Panc1 (cell line): ENCODE results near the gene NFAT5. TPM values are rescaled to one million over a fixed set of nuclear protein-coding genes. Genes with fewer than 3 reads are reported as not detected.

Experiments
- ATAC-seq: fragments of 200-7000 bp; cut with Tn5 transposase; 2 replicates; pipeline ENCODE4 v1.9.1; 2020; ENCODE audit warnings: mild to moderate bottlenecking, moderate library complexity
- BruUV-seq: library from RNA; stranded (reverse); fragments of 400-500 nt; replicated peaks from 2 replicates; lab custom pipeline; 2021; lab: Mats Ljungman, UMichigan
- CTCF ChIA-PET: fragments of 300-600 bp; sonication (Branson Sonifier 250); formaldehyde crosslinking; loops from one replicate; lab custom pipeline; 2022; ENCODE audit warnings: antibody characterized with exemption; lab: Charles Lee
- POLR2A ChIA-PET: fragments of 300-600 bp; sonication (Branson Sonifier 250); formaldehyde crosslinking; loops from one replicate; lab custom pipeline; 2022; ENCODE audit warnings: antibody characterized with exemption; lab: Charles Lee
- DNase-seq: peaks from one replicate; pipeline ENCODE4 v3.0.0-alpha.2; 2010; ENCODE audit warnings: low read depth, low spot score
- H3K27ac ChIP-seq: 2 replicates; pipeline ENCODE4 v1.5.1; 2011; ENCODE audit warnings: mild to moderate bottlenecking, low read length, inconsistent platforms
- H3K27me3 ChIP-seq: fragments of 200-500 bp; sonication (Bioruptor generic); 2 replicates; pipeline ENCODE4 v1.6.0; 2014; ENCODE audit warnings: low read length, inconsistent platforms; ENCODE audit not compliant: control insufficient read depth, insufficient read depth
- H3K36me3 ChIP-seq: fragments of 200-500 bp; sonication (Bioruptor generic); 2 replicates; pipeline ENCODE4 v1.5.1; 2014; ENCODE audit warnings: inconsistent platforms, mild to moderate bottlenecking, low read length, moderate library complexity; ENCODE audit not compliant: control insufficient read depth, insufficient read depth
- H3K4me1 ChIP-seq: 2 replicates; pipeline ENCODE4 v1.5.1; 2011; ENCODE audit warnings: inconsistent platforms, mild to moderate bottlenecking, low read length, moderate library complexity; ENCODE audit not compliant: control insufficient read depth, insufficient read depth
- H3K4me3 ChIP-seq, 2 experiments: 2 replicates each; pipeline ENCODE4 v1.5.1; 2011 to 2012; ENCODE audit warnings: low read depth in 2 of 2, low read length in 2 of 2, mild to moderate bottlenecking in 2 of 2, inconsistent platforms in 1 of 2, moderate library complexity in 1 of 2
- H3K9me3 ChIP-seq: fragments of 200-500 bp; sonication (Bioruptor generic); 2 replicates; pipeline ENCODE4 v1.5.1; 2014; ENCODE audit warnings: low read depth, mild to moderate bottlenecking, inconsistent platforms, low read length, moderate library complexity; ENCODE audit not compliant: control insufficient read depth, insufficient read depth
- CTCF ChIP-seq: fragments of 450-650 bp; IDR thresholded peaks from 2 replicates; pipeline ENCODE4 v1.5.1; 2017; ENCODE audit warnings: mild to moderate bottlenecking
- POLR2AphosphoS5 ChIP-seq: IDR thresholded peaks from 2 replicates; pipeline ENCODE4 v1.6.1; 2012; ENCODE audit warnings: mild to moderate bottlenecking, low read depth, low read length, moderate library complexity
- REST ChIP-seq, 2 experiments: IDR thresholded peaks; 2 replicates each; pipeline ENCODE4 v1.6.1; 2011 to 2012; ENCODE audit warnings: low read depth in 2 of 2, control low read depth in 1 of 2, low read length in 1 of 2, mild to moderate bottlenecking in 1 of 2, moderate library complexity in 1 of 2; ENCODE audit not compliant: insufficient read depth in 1 of 2
- SIN3A ChIP-seq: IDR thresholded peaks from 2 replicates; pipeline ENCODE4 v1.6.1; 2012; ENCODE audit warnings: low read depth, mild to moderate bottlenecking, low read length, moderate library complexity, borderline replicate concordance; ENCODE audit not compliant: insufficient read depth
- TCF7L2 ChIP-seq: IDR thresholded peaks from 2 replicates; pipeline ENCODE4 v1.6.1; 2011; ENCODE audit warnings: mild to moderate bottlenecking, low read depth, low read length, inconsistent platforms
- in situ Hi-C: cut with HindIII; loops from 2 replicates; pipeline ENCODE4 v1.10.0; 2016; ENCODE audit warnings: low sequenced_read_pairs, low pct_unique_long_range_greater_than_20kb
- intact Hi-C: fragments of 100-400 bp; cut with micrococcal nuclease; formaldehyde crosslinking; loops from one replicate; pipeline ENCODE4 v1.10.0; 2022; ENCODE audit not compliant: unreplicated experiment
- total RNA-seq: library from RNA; stranded (reverse); gene quantifications from one replicate; pipeline ENCODE4 v1.2.1, GENCODE V29; 2021; ENCODE audit not compliant: unreplicated experiment

Gene NFAT5
- total RNA-seq, 1 experiment from 2014 or later: 57.0 TPM

- Histone ChIP-seq H3K4me3 (no peak overlapping the region), H3K9me3 (no peaks in the 10 kb centered on the region), H3K4me1 (peaks cover 28% of the 10 kb centered on the region), H3K27ac (peak overlapping the region; percentile 61; the same call in 1 of the 2 replicates), H3K36me3 (no peaks in the 10 kb centered on the region), H3K27me3 (no peaks in the 10 kb centered on the region)
- BruUV-seq: no TSS peak
- in situ Hi-C loops: no loop called here
- DNase-seq (no peak), ATAC-seq (no peak)
- CTCF ChIA-PET: no interaction called here
- TF ChIP-seq CTCF (no peak), REST (IDR thresholded peaks at IDR 0.05; ENCODE audit: insufficient read depth in 1 of 2, low read depth in 2 of 2, low read length in 1 of 2) (no peak), POLR2AphosphoS5 (no peak), TCF7L2 (no peak)
- intact Hi-C loops: no loop called here
- POLR2A ChIA-PET: no interaction called here
Observed at GRCh38 chr16:69535123-69536050, 30.4 kb upstream of the NFAT5 start.

- intact Hi-C loops: no loop called here
- POLR2A ChIA-PET: no interaction called here
- Histone ChIP-seq H3K9me3 (no peaks in the 10 kb centered on the region), H3K27ac (peak overlapping the region; percentile 48; the same call in 1 of the 2 replicates), H3K4me1 (peaks cover 16% of the 10 kb centered on the region), H3K4me3 (no peak overlapping the region), H3K27me3 (no peaks in the 10 kb centered on the region), H3K36me3 (no peaks in the 10 kb centered on the region)
- ATAC-seq (no peak), DNase-seq (no peak)
- no TSS peak for BruUV-seq
- TF ChIP-seq SIN3A (no peak), POLR2AphosphoS5 (no peak), TCF7L2 (no peak), REST (IDR thresholded peaks at IDR 0.05; ENCODE audit: insufficient read depth in 1 of 2, low read depth in 2 of 2, low read length in 1 of 2) (no peak), CTCF (no peak)
- in situ Hi-C loops: no loop called here
- CTCF ChIA-PET: no interaction called here
Observed at GRCh38 chr16:69537706-69538080, 28.1 kb upstream of the NFAT5 start.
